Measurements from ENCODE around the gene MAN2B2.

DNA sequence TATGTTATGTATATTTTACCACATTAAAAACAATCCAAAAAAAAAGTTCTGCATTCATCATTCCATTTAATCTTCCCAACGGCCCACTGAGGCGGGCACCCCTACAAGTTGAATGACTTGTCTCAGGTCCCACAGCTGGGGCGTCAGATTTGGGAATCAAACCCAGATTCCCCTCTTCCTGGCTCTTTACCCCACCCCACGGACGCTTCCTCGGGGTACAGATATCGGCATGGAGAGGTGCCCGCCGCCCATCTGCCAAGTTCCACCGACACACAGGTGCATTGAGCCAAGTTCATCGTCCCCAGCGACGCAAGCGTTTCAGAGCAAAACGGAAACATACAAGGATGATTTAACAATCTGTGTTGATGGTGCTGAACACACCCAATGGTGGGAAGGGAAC, 36.9 kb upstream of the MAN2B2 start:
- no peak for TF ChIP-seq CTCF (IDR thresholded peaks at IDR 0.05)
- TF ChIP-seq POLR2A (IDR thresholded peaks at IDR 0.05) = no peak
